Left lung (tissue), 10 donors: ENCODE results near the gene ERCC1. TPM values are rescaled to one million over a fixed set of nuclear protein-coding genes. Genes with fewer than 3 reads are reported as not detected.

Experiments
- ATAC-seq: fragments of 200-7000 bp; cut with Tn5 transposase; one replicate; pipeline ENCODE4 v1.9.1; 2020; ENCODE audit warnings: moderate library complexity
- DNase-seq, 4 donors: peaks; one replicate each; pipeline ENCODE4 v3.0.0-alpha.2; 2013 to 2020
- H3K27ac ChIP-seq, 2 donors: fragments of 200-600 bp; sonication (generic) in 1 of 2; one replicate each; pipeline versions ENCODE4 v1.5.0 to v1.8.0; 2020 to 2021
- H3K27me3 ChIP-seq, 2 donors: fragments of 200-600 bp; sonication (generic) in 1 of 2; one replicate each; pipeline versions ENCODE4 v1.5.0 to v1.8.0; 2020 to 2021
- H3K36me3 ChIP-seq, 2 donors: fragments of 200-600 bp; sonication (generic) in 1 of 2; one replicate each; pipeline versions ENCODE4 v1.5.0 to v1.8.0; 2020 to 2021
- H3K4me1 ChIP-seq, 2 donors: fragments of 200-600 bp; one replicate each; pipeline ENCODE4 v1.8.0; 2021
- H3K4me3 ChIP-seq, 2 donors: fragments of 200-600 bp; sonication (generic) in 1 of 2; one replicate each; pipeline versions ENCODE4 v1.5.0 to v1.8.0; 2020 to 2021; ENCODE audit warnings: mild to moderate bottlenecking in 1 of 2
- H3K9me3 ChIP-seq, 2 donors: fragments of 200-600 bp; sonication (generic) in 1 of 2; one replicate each; pipeline versions ENCODE4 v1.5.0 to v1.8.0; 2020 to 2021
- CTCF ChIP-seq, 2 donors: fragments of 200-600 bp; sonication (generic) in 1 of 2; IDR thresholded peaks; one replicate each; pipeline versions ENCODE4 v1.5.0 to v1.8.0; 2021; ENCODE audit warnings: antibody characterized with exemption in 2 of 2
- intact Hi-C, 2 donors: fragments of 100-400 bp; cut with DNase I; formaldehyde crosslinking; loops; one replicate each; pipeline versions ENCODE4 v1.11.2 to v1.14.2; 2022
- microRNA-seq, 2 donors: library from miRNA; unstranded; fragments of <30 nt; microRNA quantifications; one replicate each; pipeline ENCODE4, GENCODE V29; 2019
- polyA plus RNA-seq, 6 donors: library from polyadenylated mRNA; unstranded; fragments of 120-200 nt; gene quantifications; one replicate each; pipeline ENCODE4 v1.2.1, GENCODE V29; 2013; ENCODE audit not compliant: insufficient read length in 6 of 6
- total RNA-seq, 2 donors: library from RNA; stranded (reverse); fragmentation: NEBNext Ultra II Directional; extraction: Animal tissue kit (Norgen Biotek cat#: 25700); gene quantifications; one replicate each; pipeline ENCODE4 v1.2.1, GENCODE V29; 2021
- donor health status: DM: no; HTN: yes; CAD: no.
- donor health status: DM: no; HTN: no; CAD: no.

The ERCC1 gene
- total and polyA plus RNA-seq, 8 donors: 56.1 to 108 (median 85.1) TPM

GRCh38 chr19:45363861-45364459 is 59.8 kb downstream of the ERCC1 start:
- Histone ChIP-seq H3K4me3 (no peak overlapping the region), H3K4me1 (no peaks in the 10 kb centered on the region), H3K27me3 (no peaks in the 10 kb centered on the region), H3K27ac (no peak overlapping the region), H3K36me3 (peaks cover 0 to 56% of the 10 kb centered on the region in 2 donors), H3K9me3 (no peaks in the 10 kb centered on the region)
- DNase-seq (no peak), ATAC-seq (no peak)
- no peak for TF ChIP-seq CTCF (IDR thresholded peaks at IDR 0.05)
- intact Hi-C loops: no loop called here

DNA sequence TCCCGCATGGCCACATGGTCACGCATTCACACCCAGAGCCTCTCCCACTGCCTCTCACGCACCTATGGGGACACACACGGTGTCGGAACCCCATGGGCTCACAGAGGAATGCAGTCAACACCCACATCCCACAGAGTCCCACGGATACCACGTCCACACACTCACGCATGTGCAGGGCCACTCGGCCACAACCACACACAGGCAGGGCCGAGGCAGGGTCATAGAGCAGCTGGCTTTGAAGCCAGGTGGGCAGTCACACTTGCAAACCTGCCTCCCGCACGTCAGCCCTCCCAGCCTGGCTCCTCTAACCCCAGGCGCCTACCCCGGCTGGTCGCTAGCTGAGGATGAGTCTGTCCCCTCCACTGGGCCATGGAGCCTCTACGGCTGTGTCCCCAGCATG is 61.4 kb downstream of the ERCC1 start:
- TF ChIP-seq CTCF (IDR thresholded peaks at IDR 0.05): no peak
- Histone ChIP-seq H3K36me3 (peaks cover 0 to 67% of the 10 kb centered on the region in 2 donors), H3K27me3 (no peaks in the 10 kb centered on the region), H3K4me3 (no peak overlapping the region), H3K27ac (no peak overlapping the region), H3K9me3 (no peaks in the 10 kb centered on the region), H3K4me1 (no peaks in the 10 kb centered on the region)
- intact Hi-C loops: no loop called here
- DNase-seq (no peak), ATAC-seq (no peak)

DNA sequence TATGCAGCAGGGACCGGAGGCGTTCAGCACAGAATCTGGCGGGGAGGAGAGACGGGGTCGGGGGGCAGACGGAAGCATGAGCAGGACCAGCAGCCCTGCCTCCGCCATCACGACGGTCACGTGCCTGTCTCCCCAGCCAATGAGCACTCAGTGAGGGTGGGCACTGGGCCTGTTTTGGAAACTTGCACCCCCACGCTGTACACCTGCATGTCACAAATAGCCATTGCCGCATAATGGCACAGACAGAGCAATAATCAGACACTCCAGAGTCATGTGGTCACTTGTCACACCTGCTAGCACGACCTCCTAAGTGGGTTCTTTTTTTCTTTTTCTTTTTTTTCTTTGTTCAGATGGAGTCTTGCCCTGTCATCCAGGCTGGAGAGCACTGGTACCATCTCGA is 62.1 kb downstream of the ERCC1 start:
- no peaks in the 10 kb centered on the region for H3K9me3 ChIP-seq
- peaks cover 0 to 74% of the 10 kb centered on the region in 2 donors for H3K36me3 ChIP-seq
- no peak for ATAC-seq

GRCh38 chr19:45358213-45358792 is 65.4 kb downstream of the ERCC1 start:
- intact Hi-C loops: loop anchor here in 1 of 2 donors (10.0 kb wide), 1 partner anchor 164 kb away; no protein-coding TSS in a partner anchor
- peaks cover 0 to 80% of the 10 kb centered on the region in 2 donors for H3K36me3 ChIP-seq
- no peak for TF ChIP-seq CTCF (IDR thresholded peaks at IDR 0.05)

More for the DNA sequence above, 62.1 kb downstream of the ERCC1 start:
- no peak for DNase-seq
- intact Hi-C loops: no loop called here
- Histone ChIP-seq H3K4me1 (no peaks in the 10 kb centered on the region), H3K4me3 (no peak overlapping the region), H3K27ac (no peak overlapping the region), H3K27me3 (no peaks in the 10 kb centered on the region)
- no peak for TF ChIP-seq CTCF (IDR thresholded peaks at IDR 0.05)

DNA sequence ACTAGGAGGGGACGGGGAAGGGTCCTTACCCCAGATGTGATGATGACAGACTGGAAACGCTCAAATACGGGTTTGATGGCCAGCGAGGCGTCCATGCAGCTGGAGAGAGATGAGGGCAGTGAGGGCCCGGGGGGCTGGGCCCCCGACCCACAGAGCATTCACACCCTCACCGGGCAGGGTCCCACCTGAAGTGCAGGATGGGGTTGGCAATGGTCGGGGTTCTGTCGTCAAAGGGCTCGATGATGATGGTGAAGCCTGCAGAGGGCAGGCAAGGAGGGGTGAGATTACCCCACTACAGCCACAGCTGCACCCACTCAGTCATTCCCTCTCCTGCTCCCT is 66.3 kb downstream of the ERCC1 start:
- Histone ChIP-seq H3K4me1 (no peaks in the 10 kb centered on the region), H3K4me3 (no peak overlapping the region), H3K27me3 (no peaks in the 10 kb centered on the region), H3K27ac (no peak overlapping the region), H3K36me3 (peaks cover 0 to 80% of the 10 kb centered on the region in 2 donors), H3K9me3 (no peaks in the 10 kb centered on the region)
- TF ChIP-seq CTCF (IDR thresholded peaks at IDR 0.05): no peak
- no peak for DNase-seq
- intact Hi-C loops: loop anchor here in 1 of 2 donors (10.0 kb wide), 1 partner anchor 163 kb away; no protein-coding TSS in a partner anchor
- ATAC-seq: no peak

More at GRCh38 chr19:45358213-45358792, 65.4 kb downstream of the ERCC1 start:
- no peak overlapping the region for H3K4me3 ChIP-seq
- H3K4me1 ChIP-seq: no peaks in the 10 kb centered on the region
- H3K27me3 ChIP-seq: no peaks in the 10 kb centered on the region
- ATAC-seq: no peak
- no peak overlapping the region for H3K27ac ChIP-seq
- no peaks in the 10 kb centered on the region for H3K9me3 ChIP-seq
- no peak for DNase-seq

Small RNA genes within 50 kb of the gene (microRNA-seq; reads per million reads assigned to microRNA genes)
- 0 reads per million in 2 donors for gene MIR6088

Other genes with a start within 250 kb of the ERCC1 start
- gene TRAPPC6A, start 245.7 kb downstream of the ERCC1 start, total RNA-seq: 10 to 100 TPM; 13.0 to 13.6 TPM
- 10 to 100 TPM; 19.1 to 28.9 (median 24.1) TPM for gene TRAPPC6A, start 245.7 kb downstream of the ERCC1 start, polyA plus RNA-seq
- 10 to 100 TPM; 13.8 to 15.8 TPM for gene BLOC1S3, start 245.1 kb downstream of the ERCC1 start, total RNA-seq
- 10 to 100 TPM in 1 of 6 donors, 1 to 10 TPM in 5; 7.8 to 10.5 (median 9.0) TPM for gene BLOC1S3, start 245.1 kb downstream of the ERCC1 start, polyA plus RNA-seq
- gene EXOC3L2, start 178.5 kb downstream of the ERCC1 start, total RNA-seq: 1 to 10 TPM; 3.2 to 3.3 TPM
- 1 to 10 TPM in 3 of 6 donors, under 1 TPM in 3; 0.85 to 2.4 (median 1.1) TPM for gene EXOC3L2, start 178.5 kb downstream of the ERCC1 start, polyA plus RNA-seq
- 10 to 100 TPM; 24.6 to 33.7 TPM for gene MARK4, start 172.6 kb downstream of the ERCC1 start, total RNA-seq
- gene MARK4, start 172.6 kb downstream of the ERCC1 start, polyA plus RNA-seq: 10 to 100 TPM; 35.6 to 46.4 (median 38.9) TPM
- 1 to 10 TPM; 1.2 to 1.7 TPM for gene CKM, start 101.0 kb downstream of the ERCC1 start, total RNA-seq
- under 1 TPM; 0.20 to 0.46 (median 0.29) TPM for gene CKM, start 101.0 kb downstream of the ERCC1 start, polyA plus RNA-seq
- 1 to 10 TPM in 1 of 2 donors, under 1 TPM in 1; 0.73 to 1.9 TPM for gene KLC3, start 83.2 kb downstream of the ERCC1 start, total RNA-seq
- 1 to 10 TPM in 1 of 6 donors, under 1 TPM in 5; 0.52 to 1.3 (median 0.66) TPM for gene KLC3, start 83.2 kb downstream of the ERCC1 start, polyA plus RNA-seq
- gene ERCC2, start 53.3 kb downstream of the ERCC1 start, total RNA-seq: 10 to 100 TPM; 21.2 to 23.5 TPM
- gene ERCC2, start 53.3 kb downstream of the ERCC1 start, polyA plus RNA-seq: 10 to 100 TPM; 29.5 to 36.7 (median 32.9) TPM
- gene PPP1R13L, start 18.8 kb downstream of the ERCC1 start, total RNA-seq: 10 to 100 TPM; 30.0 to 51.4 TPM
- 10 to 100 TPM; 12.9 to 18.4 (median 15.9) TPM for gene PPP1R13L, start 18.8 kb downstream of the ERCC1 start, polyA plus RNA-seq
- gene POLR1G, start 17.3 kb downstream of the ERCC1 start, total RNA-seq: 1 to 10 TPM; 4.8 to 6.0 TPM
- gene POLR1G, start 17.3 kb downstream of the ERCC1 start, polyA plus RNA-seq: 1 to 10 TPM; 2.8 to 5.2 (median 4.0) TPM
- 10 to 100 TPM in 1 of 2 donors, 1 to 10 TPM in 1; 7.1 to 20.4 TPM for gene FOSB, start 44.1 kb upstream of the ERCC1 start, total RNA-seq
- 100 to 1,000 TPM in 5 of 6 donors, 1 to 10 TPM in 1; 5.7 to 766 (median 199) TPM for gene FOSB, start 44.1 kb upstream of the ERCC1 start, polyA plus RNA-seq
- gene RTN2, start 73.1 kb upstream of the ERCC1 start, total RNA-seq: 10 to 100 TPM in 1 of 2 donors, 1 to 10 TPM in 1; 9.4 to 16.7 TPM
- gene RTN2, start 73.1 kb upstream of the ERCC1 start, polyA plus RNA-seq: 10 to 100 TPM in 4 of 6 donors, 1 to 10 TPM in 2; 6.6 to 17.9 (median 13.5) TPM
- gene PPM1N, start 74.5 kb upstream of the ERCC1 start, total RNA-seq: 1 to 10 TPM in 1 of 2 donors, under 1 TPM in 1; 0.47 to 2.1 TPM
- under 1 TPM; 0.17 to 0.60 (median 0.29) TPM for gene PPM1N, start 74.5 kb upstream of the ERCC1 start, polyA plus RNA-seq
- gene VASP, start 83.6 kb upstream of the ERCC1 start, total RNA-seq: 100 to 1,000 TPM; 109 to 220 TPM
- gene VASP, start 83.6 kb upstream of the ERCC1 start, polyA plus RNA-seq: 10 to 100 TPM; 49.5 to 62.2 (median 54.6) TPM
- gene OPA3, start 160.9 kb upstream of the ERCC1 start, total RNA-seq: 10 to 100 TPM; 14.9 to 17.9 TPM
- 1 to 10 TPM; 4.8 to 9.4 (median 7.0) TPM for gene OPA3, start 160.9 kb upstream of the ERCC1 start, polyA plus RNA-seq
- gene GPR4, start 178.3 kb upstream of the ERCC1 start, total RNA-seq: 1 to 10 TPM; 4.5 to 9.5 TPM
- 1 to 10 TPM; 2.4 to 5.6 (median 4.0) TPM for gene GPR4, start 178.3 kb upstream of the ERCC1 start, polyA plus RNA-seq
- 10 to 100 TPM; 54.2 to 76.4 TPM for gene EML2, start 215.5 kb upstream of the ERCC1 start, total RNA-seq
- gene EML2, start 215.5 kb upstream of the ERCC1 start, polyA plus RNA-seq: 10 to 100 TPM; 21.8 to 31.7 (median 27.2) TPM
- gene GIPR, start 244.3 kb upstream of the ERCC1 start, total RNA-seq: 1 to 10 TPM; 5.4 to 5.7 TPM
- gene GIPR, start 244.3 kb upstream of the ERCC1 start, polyA plus RNA-seq: 1 to 10 TPM; 2.8 to 9.7 (median 4.9) TPM